Amygdala (tissue), 56 donors: ENCODE measurements around the gene CENPF.

Experiments used
- DNase-seq, 56 donors: peaks; one replicate each; lab custom pipeline; 2025; lab: John Stamatoyannopoulos, UW

The CENPF gene

DNA sequence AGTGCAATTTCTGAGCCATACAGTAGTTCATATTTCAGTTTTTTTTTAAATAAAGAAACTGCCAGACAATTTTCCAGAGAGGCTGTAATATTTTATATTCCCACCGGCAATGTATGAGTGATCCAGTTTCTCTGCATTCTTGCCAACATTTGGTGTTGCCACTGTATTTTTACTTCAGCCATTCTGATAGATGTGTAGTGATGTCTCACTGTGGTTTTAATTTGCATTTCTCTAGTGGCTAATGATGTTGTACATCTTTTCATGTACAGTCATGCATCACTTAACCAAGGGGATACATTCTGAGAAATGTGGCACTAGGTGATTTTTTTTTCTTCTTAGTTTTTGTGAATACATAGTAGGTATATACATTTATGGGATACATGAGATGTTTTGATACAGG, 99.6 kb downstream of the CENPF start:
- DNase-seq = no peak

DNA sequence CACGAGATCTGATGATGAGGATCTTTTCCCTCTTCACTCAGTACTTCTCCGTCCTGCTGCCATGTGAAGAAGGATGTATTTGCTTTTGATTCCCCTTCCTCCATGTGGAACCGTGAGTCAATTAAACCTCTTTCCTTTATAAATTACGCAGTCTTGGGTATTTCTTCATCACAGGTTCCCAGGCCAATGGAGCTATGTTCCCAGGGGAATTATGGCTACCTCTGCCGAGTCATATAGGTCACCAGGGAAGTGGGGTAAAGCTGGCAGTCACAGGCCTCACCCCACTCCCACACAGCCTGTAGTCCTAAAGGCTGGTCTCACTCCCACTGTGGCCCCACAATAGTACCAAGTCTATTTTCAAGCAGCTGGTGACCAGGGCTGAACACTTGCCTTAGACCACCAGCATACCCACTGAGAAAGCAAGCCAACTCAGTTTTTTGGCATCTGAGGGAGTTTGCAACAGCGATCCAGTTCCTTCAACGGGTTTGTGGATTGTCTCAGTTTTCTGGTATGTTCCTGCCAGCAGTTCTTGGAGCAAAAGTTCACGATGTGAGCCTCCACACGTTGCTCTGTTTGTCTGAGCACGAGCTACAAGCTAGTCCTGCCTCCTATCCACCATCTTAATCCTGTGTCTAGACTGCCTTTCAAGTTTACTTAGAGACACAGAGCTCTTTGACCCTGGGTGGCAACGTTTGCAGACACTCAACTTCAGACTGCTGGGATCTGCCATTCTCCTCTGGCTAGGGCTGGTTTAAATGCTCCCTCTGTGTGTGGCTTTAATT, 104.5 kb downstream of the CENPF start:
- no peak for DNase-seq

DNA sequence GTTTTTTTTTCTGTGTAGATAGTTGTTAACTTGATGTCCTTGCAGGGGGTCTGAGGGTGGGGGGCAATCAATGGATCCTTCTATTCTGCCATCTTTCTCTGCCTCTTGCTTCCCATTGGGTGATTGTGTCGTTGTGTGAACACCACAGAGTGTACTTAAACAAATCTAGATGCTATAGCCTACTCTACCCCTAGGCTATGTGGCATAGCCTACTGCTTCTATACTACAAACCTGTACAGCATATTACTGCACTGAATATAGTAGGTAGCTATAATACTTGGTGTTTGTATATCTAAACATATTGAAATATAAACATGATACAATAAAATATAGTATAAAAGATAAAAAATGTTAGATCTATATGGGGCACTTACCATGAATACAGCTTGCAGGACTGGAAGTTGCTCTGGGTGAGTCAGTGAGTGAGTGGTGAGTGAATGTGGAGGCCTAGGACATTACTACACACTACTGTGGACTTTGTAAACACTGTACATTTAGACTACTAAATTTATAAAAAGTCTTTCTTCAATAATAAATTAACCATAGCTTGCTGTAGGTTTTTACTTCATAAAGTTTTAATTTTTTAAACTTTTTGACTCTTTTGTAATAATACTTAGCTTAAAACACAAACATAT, 105.4 kb downstream of the CENPF start:
- no peak for DNase-seq

DNA sequence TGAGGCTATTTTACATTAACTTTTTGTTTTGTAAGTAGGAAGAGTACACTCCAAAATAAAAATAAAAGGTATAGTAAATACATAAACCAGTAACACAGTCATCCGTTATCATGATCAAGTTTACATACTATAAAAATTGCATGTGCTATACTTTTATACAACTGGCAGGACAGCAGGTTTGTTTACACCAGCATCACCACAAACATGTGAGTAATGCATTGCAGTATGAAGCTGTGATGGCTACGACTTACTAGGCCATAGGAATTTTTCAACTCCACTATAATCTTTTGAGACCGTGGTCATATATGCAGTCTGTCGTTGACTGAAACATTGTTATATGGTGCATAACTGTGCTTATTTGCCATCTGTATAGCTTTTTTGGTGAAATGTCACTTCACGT, 106.2 kb downstream of the CENPF start:
- DNase-seq = no peak

DNA sequence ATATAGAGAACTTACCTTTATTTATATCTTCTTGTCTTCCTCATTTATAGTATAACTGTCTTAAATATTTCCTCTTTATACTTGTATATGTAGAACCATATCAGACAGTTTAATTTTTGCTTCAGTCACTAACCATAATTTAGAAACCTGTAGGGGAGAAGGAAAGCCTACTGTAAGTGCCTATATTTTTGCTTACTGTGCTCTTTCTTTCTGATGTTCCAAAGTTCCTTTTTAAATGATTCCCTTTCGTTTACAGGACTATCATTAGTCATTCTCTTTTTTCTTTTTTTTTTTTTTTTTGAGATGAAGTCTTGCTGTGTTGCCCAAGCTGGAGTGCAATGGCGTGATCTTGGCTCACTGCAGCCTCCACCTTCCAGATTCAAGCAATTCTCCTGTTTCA, 109.7 kb downstream of the CENPF start:
- DNase-seq = no peak
